GF-D8 (cell line): Measurements from ENCODE around the gene MFSD2B.
"Not testable (repeated sequence)": the region's sequence is repeated elsewhere in the genome, so short reads cannot be mapped to it uniquely, and the experiment has no call there.

Experiments used
- DNase-seq: peaks from one replicate; lab custom pipeline; 2025; lab: John Stamatoyannopoulos, UW

Gene MFSD2B, protein sequence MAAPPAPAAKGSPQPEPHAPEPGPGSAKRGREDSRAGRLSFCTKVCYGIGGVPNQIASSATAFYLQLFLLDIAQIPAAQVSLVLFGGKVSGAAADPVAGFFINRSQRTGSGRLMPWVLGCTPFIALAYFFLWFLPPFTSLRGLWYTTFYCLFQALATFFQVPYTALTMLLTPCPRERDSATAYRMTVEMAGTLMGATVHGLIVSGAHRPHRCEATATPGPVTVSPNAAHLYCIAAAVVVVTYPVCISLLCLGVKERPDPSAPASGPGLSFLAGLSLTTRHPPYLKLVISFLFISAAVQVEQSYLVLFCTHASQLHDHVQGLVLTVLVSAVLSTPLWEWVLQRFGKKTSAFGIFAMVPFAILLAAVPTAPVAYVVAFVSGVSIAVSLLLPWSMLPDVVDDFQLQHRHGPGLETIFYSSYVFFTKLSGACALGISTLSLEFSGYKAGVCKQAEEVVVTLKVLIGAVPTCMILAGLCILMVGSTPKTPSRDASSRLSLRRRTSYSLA

DNA sequence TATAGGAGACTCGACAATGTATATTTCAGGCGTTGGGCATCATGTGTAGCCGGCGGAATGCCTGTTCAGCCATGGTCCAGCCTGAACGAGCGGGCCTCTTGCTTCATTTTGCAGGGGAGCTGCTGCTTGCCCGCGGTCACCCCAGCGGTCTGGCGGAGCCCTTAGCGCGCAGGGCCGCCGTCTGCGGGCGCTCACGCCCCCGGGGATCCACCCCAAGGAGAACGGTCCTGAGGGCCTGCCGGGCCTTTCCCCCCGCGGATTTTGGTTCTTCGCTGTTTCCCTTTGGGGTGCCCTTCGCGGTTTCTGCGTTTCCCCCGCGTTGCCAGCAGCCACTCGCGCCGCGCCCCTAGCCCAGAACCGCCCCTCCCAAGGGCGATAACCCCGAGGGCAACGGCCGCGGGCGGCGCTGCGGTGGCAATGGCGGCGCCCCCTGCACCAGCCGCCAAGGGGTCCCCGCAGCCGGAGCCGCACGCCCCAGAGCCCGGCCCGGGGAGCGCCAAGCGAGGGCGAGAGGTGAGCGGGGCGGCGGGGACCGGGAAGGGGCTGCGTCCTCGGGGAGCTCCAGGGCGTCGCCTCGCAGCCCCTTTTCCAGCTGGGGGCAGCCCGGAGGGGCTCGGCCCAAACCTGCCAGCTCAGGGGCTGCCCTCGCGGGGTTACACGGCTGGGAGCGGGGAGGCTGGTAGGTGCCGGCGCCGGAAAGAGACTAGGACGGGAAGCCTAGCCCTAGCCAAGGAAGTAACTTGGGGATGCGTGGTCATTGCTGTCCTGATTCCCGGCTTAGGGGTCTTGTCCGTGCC is at the start of gene MFSD2B:
Gene MFSD2B, plus strand, starts transcription at position 406 of the 797 bp plus-strand sequence. Its CDS starts 12 bp downstream, at position 418.
- DNase-seq, result no peak

GRCh38 chr2:23967846-23968245 is 42.0 kb upstream of the MFSD2B start:
- no peak for DNase-seq

GRCh38 chr2:23976883-23977282 is 33.0 kb upstream of the MFSD2B start:
- no peak for DNase-seq

DNA sequence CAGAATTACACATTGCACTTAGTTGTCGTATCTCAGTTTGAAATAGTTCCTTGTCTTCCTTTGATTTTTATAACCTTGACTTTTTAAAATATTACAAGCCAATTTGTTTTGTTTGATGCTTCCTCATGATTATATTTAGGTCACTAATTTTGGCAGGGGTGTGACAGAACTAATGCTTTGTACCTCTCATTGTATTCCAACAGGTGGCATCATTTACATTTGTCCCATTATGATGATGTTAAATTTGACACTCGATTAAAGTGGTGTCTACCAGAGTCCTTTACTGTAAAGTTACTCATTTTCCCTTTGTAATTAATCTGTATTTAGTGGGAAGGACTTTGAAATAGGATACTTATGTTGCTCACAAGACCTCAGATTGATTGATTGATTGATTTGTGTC is 21.5 kb upstream of the MFSD2B start:
- no peak for DNase-seq

GRCh38 chr2:23992931-23993330 is 17.0 kb upstream of the MFSD2B start:
- no peak for DNase-seq

DNA sequence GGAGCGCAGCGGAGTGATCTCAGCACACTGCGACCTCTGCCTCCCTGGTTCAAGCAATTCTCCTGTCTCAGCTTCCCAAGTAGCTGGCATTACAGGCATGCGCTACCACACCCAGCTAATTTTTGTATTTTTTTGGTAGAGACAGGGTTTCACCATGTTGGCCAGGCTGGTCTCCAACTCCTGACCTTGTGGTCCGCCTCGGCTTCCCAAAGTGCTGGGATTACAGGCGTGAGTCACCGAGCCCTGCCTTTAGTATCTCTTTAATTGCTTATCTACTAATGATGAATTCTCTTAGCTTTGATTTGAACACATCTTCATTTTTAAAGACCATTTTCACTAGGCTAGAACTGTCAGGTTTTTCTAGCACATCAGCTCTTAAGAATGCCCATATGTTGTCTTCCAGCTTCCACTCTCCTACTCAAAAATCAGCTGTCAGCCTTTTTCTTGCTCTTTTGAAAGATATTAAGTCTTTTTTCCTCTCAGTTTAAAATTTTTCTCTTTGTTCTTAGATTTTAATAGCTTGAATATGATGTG is 16.1 kb upstream of the MFSD2B start:
- DNase-seq, result no peak

- no peak for DNase-seq
Measured at GRCh38 chr2:23994567-23994966, 15.3 kb upstream of the MFSD2B start.

GRCh38 chr2:24007693-24008092 is 2.2 kb upstream of the MFSD2B start:
- no peak for DNase-seq

DNA sequence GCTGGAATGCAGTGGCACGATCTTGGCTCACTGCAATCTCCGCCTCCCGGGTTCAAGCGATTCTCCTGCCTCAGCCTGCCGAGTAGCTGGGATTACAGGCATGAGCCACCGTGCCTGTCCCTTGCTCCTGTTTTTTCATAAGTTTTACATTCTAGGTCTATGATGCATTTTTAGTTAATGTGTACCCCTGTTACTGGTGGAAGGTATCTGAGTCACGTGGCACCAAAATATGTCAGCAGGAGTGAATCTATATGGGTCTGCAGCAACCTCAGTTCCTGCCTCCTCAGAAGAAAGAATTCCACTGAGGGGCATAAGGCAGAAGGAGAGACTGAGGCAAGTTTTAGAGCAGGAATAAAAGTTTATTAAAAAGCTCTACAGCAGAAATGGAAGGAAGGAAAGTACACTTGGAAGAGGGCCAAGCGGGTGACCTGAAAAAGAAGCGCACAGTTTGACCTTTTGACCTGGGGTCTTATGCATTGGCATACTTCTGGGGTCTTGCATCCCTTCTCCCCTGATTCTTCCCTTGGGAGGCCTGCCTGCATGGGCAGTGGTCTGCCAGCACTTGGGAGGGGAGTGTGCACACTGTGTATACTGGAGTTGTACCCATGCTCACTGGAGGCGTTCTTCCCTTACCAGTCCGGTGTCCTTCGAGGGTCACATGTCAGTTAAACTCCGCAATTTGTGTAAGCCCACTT is 1.1 kb upstream of the MFSD2B start:
- no peak for DNase-seq

- DNase-seq, result no peak
Measured at GRCh38 chr2:24009367-24009679, 562 bp upstream of the MFSD2B start.

DNA sequence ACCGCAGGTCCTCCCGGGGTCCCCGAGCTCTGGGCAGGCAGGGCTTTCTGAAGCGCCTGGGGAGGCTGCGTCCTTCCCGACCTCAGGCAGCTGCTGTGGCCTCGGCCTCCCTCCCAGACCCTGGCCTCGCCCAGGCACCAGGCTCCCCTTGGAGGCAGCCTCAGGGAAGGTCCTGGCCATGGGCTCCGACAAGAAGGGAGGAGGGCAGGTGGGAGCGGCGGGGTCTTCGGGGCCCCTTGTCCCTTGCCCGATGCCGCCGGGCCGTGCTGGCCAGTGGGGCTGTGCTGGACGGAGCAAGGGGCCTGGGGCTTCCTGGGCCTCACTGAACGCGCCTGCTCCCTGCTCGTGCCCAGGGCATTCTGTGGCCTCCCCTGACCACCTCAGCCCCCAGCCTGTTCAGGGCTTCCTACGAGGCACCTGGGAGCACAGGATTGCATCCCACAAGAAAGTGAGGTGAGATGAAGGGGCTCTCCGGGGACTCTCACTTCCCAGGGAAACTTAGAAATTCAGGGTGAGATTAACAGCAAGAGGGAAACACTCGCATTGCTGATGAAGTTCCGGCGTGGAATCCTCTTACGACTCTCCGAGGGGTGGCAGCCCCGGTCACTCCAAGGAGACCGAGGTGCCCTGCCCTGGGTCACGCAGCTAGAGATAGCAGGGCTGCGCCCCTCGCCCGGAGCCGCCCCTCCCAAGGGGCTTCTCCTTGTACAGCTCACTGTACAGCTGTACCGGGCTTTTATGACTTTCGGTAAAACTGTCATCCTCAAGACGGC is 778 bp downstream of the MFSD2B start:
- no peak for DNase-seq

DNA sequence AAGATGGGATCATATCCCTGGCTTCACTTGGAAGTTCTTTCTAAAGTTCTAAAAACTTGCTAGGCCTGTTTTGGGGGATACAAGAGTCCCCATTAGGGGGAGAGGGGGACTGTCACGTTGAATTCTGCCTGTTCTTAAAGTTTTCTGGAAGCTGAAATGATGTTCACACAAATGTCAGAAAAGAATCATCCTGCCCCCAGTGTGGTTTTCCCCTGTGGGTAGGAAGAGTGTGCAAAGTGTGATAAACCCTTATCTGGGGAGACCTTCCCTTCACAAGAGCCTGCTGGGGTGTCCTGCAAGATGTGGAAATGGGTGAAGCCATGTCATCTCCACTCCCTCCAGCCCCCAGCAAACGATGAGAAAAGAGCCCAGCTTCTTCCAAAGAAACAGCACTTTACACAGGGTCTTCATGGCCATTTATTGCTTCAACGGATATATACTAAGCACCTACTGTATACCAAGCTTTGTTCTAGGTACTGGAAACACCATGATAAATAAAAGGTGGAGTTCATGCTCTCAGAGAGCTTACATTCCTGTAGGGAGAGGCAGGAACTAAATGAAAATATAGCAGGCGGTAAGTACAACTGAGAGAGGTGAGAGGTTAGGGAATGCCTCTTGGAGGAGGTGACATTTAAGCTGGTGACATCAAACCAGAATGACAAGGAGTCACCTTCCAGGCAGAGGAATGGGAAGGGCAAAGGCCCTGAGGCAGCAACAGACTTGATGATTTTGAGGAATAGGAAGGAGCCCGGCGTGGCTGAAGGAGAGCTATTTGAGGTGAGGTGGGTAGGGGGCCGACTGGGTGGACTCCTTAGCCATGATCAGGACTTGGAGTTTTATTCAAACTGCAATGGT is 1.6 kb downstream of the MFSD2B start:
- DNase-seq, result peak; percentile 34

GRCh38 chr2:24012521-24013188 is 2.8 kb downstream of the MFSD2B start:
- no peak for DNase-seq

DNA sequence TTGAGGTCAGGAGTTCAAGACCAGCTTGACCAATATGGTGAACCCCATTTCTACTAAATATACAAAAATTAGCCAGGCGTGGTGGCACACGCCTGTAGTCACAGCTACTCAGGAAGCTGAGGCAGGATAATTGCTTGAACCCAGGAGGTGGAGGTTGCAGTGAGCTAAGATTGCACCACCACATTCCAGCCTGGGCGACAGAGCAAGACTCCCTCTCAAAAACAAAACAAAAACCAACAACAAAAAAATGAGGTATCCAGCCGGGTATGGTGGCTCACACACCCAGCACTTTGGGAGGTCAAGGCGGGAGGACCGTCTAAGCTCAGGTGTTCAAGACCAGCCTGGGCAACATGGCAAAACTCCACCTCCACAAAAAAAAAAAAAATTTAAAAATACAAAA is 5.0 kb downstream of the MFSD2B start:
- DNase-seq, result not testable (repeated sequence)

- DNase-seq, result no peak
Measured at GRCh38 chr2:24015562-24016375, 5.9 kb downstream of the MFSD2B start.

GRCh38 chr2:24016376-24016761 is 6.5 kb downstream of the MFSD2B start:
- no peak for DNase-seq

- DNase-seq, result no peak
Measured at GRCh38 chr2:24016853-24017703, 7.2 kb downstream of the MFSD2B start.

- DNase-seq, result no peak
Measured at GRCh38 chr2:24017711-24018110, 7.8 kb downstream of the MFSD2B start.
